CD4-positive, alpha-beta T cell treated with Interleukin-2 at 100 ng/mL for 4 hours (primary cell): ENCODE measurements around the gene SUPT6H.
"Not testable (repeated sequence)": the region's sequence is repeated elsewhere in the genome, so short reads cannot be mapped to it uniquely, and the experiment has no call there.

ENCODE experiments used
- DNase-seq: peaks from one replicate; pipeline ENCODE4 v3.0.0-alpha.2; 2020; ENCODE audit warnings: low spot score

Gene SUPT6H

GRCh38 chr17:28648698-28649097 lies 13.3 kb upstream of the SUPT6H start:
- no peak for DNase-seq

DNA sequence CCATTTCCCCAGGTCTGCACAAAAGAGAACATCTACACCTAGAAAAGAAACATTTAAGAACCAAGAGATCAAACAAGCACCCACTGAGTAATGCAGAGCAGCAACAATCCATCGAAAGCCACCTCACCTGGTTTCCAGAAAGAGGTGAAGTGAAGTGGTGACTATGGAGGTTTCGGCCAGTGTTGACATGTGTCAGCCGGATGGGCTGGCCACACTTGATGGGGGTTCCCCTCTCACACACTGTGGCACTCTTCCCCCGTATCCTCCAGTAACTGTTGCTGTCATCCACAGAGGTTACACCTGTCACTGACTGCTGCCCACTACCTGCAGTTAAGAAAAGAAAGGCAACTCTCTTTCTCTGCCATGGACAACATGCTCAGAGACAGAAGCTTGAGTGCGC lies 6.8 kb upstream of the SUPT6H start:
- no peak for DNase-seq

GRCh38 chr17:28657756-28658155 lies 4.2 kb upstream of the SUPT6H start:
- no peak for DNase-seq

DNA sequence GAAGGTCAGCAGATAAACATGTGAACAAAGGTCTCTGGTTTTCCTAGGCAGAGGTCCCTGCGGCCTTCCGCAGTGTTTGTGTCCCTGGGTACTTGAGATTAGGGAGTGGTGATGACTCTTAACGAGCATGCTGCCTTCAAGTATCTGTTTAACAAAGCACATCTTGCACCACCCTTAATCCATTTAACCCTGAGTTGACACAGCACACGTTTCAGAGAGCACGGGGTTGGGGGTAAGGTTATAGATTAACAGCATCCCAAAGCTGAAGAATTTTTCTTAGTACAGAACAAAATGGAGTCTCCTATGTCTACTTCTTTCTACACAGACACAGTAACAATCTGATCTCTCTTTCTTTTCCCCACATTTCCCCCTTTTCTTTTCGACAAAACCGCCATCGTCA lies 3.7 kb upstream of the SUPT6H start:
- not testable (repeated sequence) for DNase-seq

DNA sequence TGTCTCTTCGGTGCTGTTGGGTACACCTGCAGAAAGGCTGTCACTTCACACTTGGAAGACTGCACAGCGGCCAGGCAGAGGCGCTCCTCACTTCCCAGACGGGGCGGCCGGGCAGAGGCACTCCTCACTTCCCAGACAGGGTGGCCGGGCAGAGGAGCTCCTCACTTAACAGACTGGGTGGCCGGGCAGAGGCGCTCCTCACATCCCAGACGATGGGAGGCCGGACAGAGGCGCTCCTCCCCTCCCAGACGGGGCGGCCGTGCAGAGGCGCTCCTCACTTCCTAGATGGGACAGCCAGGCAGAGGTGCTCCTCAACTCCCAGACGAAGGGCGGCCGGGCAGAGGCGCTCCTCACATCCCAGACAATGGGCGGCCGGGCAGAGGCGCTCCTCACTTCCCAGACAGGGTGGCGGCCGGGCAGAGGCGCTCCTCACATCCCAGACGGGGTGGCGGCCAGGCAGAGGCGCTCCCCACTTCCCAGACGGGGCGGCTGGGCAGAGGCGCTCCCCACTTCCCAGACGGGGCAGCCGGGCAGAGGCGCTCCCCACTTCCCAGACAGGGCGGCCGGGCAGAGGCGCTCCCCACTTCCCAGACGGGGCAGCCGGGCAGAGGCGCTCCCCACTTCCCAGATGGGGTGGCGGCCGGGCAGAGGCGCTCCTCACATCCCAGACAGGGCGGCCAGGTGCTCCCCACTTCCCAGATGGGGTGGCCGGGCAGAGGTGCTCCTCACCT lies 3.1 kb upstream of the SUPT6H start:
- DNase-seq: not testable (repeated sequence)

DNA sequence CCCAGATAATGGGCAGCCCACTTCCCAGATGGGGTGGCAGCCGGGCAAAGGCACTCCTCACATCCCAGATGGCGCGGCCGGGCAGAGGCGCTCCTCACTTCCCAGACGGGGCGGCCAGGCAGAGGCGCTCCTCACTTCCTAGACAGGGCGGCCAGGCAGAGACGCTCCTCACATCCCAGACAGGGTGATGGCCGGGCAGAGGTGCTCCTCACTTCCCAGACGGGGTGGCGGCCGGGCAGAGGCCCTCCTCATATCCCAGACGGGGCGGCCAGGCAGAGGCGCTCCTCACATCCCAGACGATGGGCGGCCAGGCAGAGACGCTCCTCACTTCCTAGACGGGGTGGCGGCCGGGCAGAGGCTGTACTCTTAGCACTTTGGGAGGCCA lies 2.5 kb upstream of the SUPT6H start:
- not testable (repeated sequence) for DNase-seq

DNA sequence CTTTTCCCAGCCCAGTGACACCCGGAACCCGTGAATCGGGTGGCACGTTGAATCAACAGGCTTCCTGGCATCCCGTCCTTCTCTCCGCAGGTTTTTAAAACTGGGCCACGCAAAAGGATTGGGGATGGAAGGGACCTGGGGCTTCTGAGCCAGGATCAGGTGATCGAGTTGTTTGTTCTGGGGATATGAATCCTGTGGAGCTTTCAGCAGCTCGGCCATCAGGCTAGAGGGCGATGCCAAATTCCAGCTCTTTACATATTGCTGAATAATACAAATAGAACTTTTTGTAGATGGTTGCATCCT lies 473 bp downstream of the SUPT6H start:
- DNase-seq: no peak

DNA sequence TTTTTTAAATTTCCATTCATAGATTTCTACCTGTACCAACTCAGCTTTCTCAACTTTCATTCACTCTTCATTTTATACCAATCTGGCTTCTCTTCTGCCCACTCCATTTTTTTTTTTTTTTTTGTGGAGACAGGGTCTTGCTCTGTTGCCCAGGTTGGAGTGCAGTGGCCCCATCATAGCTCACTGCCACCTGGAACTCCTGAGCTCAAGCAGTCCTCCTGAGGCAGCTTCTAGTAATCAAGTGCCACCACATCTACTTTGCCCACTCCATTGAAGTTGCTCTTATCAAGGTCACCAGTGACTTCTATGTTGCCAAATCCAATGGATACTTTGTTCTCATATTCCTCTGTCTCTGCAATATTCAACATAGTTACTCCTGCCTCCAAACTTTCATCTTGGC lies 1.7 kb downstream of the SUPT6H start:
- DNase-seq: no peak

GRCh38 chr17:28665994-28666393 lies 4.0 kb downstream of the SUPT6H start:
- DNase-seq: no peak

DNA sequence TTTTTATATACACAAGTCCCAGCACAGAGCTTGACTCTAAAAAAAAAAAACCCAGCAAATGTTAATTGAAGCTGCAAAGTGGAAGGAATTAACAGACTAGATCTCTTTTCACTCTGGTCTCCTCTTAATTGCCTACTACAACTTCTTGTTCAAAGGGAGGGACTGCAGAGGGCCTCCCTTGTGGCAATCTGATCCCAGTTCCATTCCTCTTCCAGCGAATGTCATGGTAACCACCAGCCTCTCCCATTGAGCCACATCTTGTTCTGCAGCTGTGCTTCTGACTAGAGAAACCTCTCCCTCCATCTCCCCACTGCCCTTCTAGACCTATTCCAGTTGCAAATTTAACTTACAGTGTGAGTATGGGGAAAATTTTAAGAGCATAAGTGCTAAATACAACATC lies 5.9 kb downstream of the SUPT6H start:
- DNase-seq: no peak

DNA sequence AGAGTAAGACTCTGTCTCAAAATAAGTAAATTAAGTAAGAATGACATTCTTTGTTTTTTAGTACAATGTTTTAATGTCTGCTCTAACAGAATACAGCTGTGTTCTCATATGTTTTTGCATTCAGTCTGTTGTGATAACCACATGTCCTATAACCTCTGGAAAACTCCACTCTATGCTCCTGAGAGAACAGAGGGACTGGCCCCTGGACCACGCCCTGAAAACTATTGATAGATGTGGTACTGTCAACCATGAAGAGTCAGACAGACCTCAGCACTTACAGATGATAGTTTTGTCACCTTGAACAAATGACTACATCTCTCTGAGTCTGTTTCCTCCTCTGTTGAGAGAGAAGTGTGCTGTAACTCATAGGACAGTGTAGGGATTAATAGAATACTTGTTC lies 7.9 kb downstream of the SUPT6H start:
- DNase-seq: no peak

GRCh38 chr17:28675490-28675889 lies 13.5 kb downstream of the SUPT6H start:
- DNase-seq: no peak

- DNase-seq: no peak
Measured at GRCh38 chr17:28675980-28676379, 14.0 kb downstream of the SUPT6H start.

GRCh38 chr17:28682655-28683054 lies 20.6 kb downstream of the SUPT6H start:
- DNase-seq: no peak

GRCh38 chr17:28684963-28685362 lies 23.0 kb downstream of the SUPT6H start:
- no peak for DNase-seq

GRCh38 chr17:28685366-28685765 lies 23.4 kb downstream of the SUPT6H start:
- no peak for DNase-seq

DNA sequence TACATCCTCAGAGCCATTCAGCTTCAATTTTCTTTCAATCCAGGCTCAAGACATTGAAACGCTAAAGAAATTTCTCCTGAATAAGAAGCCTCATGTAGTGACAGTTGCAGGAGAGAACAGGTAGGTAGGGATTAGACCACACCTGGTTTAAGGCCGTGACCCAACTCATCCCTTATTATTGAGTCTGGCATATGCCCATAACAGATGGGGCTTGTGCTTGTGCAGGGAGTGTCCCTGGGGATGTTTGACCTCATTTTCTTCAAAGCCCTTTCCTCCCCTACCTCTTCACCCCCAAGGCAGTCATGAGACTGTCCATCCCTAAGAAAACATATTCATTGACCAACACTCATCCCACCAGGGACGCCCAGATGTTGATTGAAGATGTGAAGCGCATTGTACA lies 24.3 kb downstream of the SUPT6H start:
- no peak for DNase-seq

GRCh38 chr17:28688481-28688880 lies 26.5 kb downstream of the SUPT6H start:
- no peak for DNase-seq

DNA sequence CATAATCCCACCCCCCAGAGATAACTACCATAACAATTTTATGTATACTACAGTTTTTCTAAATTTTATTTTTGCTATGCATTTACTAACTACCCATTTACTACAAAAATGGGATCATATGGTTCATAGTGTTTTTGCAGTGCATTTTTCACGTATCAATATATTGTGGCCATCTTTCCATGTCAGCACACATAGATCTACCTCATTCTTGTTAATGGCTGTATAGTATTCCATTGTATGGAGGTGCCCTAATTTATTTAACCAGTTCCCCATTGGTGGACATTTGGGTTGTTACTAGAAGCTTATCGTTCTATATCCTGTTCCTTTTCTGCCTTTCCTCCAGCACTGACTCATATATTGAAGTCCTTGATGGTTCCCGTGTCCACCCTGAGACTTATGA lies 27.0 kb downstream of the SUPT6H start:
- no peak for DNase-seq

- DNase-seq: no peak
Measured at GRCh38 chr17:28693869-28694268, 31.9 kb downstream of the SUPT6H start.

GRCh38 chr17:28698253-28698941 lies 36.4 kb downstream of the SUPT6H start:
- DNase-seq: no peak

DNA sequence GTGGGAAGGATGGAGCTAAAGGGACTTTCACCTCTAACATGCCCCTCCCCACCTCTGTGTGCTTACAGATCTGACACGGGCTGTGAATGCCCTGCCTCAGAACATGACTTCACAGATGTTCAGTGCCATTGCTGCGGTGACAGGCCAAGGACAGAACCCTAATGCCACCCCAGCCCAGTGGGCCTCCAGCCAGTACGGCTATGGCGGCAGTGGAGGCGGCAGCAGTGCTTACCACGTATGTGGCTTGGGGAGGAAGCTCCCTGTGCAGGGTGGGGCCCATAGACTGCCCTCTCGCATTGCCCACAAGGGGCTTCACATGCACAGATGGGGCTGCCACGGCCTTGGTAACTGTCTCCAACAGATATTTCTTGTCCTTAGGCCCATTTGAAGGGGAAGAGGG lies 38.3 kb downstream of the SUPT6H start:
- no peak for DNase-seq

DNA sequence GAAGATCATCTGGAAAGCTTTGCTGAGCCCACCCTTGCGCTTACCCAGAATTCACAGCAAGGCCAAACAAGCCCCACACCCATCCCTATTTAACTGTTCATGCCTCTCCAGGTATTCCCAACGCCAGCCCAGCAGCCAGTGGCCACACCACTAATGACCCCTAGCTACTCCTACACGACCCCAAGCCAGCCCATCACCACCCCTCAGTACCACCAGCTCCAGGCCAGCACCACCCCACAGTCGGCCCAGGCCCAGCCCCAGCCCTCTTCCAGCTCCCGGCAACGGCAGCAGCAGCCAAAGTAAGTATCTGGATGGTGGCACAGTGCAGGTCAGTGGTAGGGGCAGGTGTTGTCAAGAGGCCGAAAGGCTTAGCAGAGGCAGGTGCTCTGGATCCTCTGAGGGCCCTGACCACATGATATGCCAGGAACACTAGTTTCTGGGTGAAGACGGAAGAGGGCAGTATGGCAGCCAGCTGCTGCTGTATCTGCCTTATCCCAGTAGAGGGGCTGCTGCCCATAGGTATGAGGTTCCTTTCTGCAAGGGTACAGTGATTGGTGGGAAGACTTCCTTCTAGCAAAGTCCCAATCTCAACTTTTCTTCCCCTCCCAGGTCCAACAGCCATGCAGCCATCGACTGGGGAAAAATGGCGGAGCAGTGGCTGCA lies 39.0 kb downstream of the SUPT6H start:
- DNase-seq: no peak
